ENCODE measurements around the gene SERINC4. TPM values are rescaled to one million over a fixed set of nuclear protein-coding genes. Genes with fewer than 3 reads are reported as not detected.
A peak's percentile ranks its signal among the peaks of the same experiment; 100 is the strongest.

Gene SERINC4
- total and polyA plus RNA-seq, 9 of the 15 experiments (the other 6 are each of a cell fraction or from before 2014, with no cell fraction given): 0.14 to 0.86 (median 0.18) TPM; not detected in 2

DNA sequence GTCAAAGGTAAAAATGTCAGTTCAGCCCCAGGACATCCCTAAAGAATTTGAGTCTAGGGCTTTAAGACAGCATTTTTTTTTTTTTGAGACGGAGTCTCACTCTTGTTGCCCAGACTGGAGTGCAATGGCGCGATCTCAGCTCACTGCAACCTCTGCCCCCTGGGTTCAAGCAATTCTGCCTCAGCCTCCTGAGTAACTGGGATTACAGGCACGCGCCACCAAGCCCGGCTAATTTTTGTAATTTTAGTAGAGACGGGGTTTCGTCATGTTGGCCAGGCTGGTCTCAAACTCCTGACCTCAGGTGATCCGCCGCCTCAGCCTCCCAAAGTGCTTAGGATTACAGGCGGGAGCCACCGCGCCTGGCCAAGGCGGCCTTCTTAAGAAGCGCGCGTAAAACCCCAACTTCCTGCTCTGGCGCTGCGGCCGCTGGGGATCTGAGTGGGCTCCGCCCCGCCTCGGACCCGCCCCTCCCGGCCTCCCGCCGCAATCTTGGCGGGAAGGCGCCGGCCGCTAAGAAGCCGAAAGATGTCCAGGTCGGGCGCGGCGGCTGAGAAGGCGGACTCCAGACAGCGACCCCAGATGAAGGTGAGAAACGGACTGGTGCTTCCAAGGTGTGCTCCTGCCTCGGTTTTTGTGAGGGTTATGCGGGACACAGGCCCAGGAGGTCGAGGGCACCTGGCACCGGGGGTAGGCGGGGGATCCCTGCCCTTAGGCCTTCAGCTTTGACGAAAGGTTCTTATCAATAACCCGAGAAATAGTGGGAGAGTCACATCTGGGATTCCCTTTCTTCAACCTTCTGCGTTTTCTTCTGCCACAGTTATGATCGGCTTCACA is 26.7 kb upstream of the SERINC4 start, which contains the start of gene WDR76 (continued):
- TF ChIP-seq, protein P1, sequence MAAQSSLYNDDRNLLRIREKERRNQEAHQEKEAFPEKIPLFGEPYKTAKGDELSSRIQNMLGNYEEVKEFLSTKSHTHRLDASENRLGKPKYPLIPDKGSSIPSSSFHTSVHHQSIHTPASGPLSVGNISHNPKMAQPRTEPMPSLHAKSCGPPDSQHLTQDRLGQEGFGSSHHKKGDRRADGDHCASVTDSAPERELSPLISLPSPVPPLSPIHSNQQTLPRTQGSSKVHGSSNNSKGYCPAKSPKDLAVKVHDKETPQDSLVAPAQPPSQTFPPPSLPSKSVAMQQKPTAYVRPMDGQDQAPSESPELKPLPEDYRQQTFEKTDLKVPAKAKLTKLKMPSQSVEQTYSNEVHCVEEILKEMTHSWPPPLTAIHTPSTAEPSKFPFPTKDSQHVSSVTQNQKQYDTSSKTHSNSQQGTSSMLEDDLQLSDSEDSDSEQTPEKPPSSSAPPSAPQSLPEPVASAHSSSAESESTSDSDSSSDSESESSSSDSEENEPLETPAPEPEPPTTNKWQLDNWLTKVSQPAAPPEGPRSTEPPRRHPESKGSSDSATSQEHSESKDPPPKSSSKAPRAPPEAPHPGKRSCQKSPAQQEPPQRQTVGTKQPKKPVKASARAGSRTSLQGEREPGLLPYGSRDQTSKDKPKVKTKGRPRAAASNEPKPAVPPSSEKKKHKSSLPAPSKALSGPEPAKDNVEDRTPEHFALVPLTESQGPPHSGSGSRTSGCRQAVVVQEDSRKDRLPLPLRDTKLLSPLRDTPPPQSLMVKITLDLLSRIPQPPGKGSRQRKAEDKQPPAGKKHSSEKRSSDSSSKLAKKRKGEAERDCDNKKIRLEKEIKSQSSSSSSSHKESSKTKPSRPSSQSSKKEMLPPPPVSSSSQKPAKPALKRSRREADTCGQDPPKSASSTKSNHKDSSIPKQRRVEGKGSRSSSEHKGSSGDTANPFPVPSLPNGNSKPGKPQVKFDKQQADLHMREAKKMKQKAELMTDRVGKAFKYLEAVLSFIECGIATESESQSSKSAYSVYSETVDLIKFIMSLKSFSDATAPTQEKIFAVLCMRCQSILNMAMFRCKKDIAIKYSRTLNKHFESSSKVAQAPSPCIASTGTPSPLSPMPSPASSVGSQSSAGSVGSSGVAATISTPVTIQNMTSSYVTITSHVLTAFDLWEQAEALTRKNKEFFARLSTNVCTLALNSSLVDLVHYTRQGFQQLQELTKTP (IDR thresholded peaks at IDR 0.05; ENCODE audit: low read depth in 1 of 2, partially characterized antibody in 2 of 2): no peak
- TF ChIP-seq, protein P2, sequence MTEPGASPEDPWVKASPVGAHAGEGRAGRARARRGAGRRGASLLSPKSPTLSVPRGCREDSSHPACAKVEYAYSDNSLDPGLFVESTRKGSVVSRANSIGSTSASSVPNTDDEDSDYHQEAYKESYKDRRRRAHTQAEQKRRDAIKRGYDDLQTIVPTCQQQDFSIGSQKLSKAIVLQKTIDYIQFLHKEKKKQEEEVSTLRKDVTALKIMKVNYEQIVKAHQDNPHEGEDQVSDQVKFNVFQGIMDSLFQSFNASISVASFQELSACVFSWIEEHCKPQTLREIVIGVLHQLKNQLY (CRISPR knock-in tag; conservative IDR thresholded peaks at IDR 0.05): no peak
- TF ChIP-seq TAF1 (IDR thresholded peaks at IDR 0.05; ENCODE audit: control insufficient read depth, extremely low read depth, insufficient read depth, low read length, severe bottlenecking) (peak; percentile 81), SMARCE1 (IDR thresholded peaks at IDR 0.05) (0 out of 2 replicates have a peak, but pooled peaks have one; percentile 15), WHSC1 (IDR thresholded peaks at IDR 0.05; ENCODE audit: low read length) (no peak), HNRNPLL (IDR thresholded peaks at IDR 0.05; ENCODE audit: low read depth, low read length, poor library complexity, severe bottlenecking) (peak; percentile 86), SMARCA4 (IDR thresholded peaks at IDR 0.05) (no peak), PURB (CRISPR knock-in tag; IDR thresholded peaks at IDR 0.05; ENCODE audit: low read depth) (no peak), NRF1 (conservative IDR thresholded peaks at IDR 0.05 in 1 of 2, IDR thresholded peaks at IDR 0.05 in 1 of 2) (peak; percentile 71 to 72), CBX5 (IDR thresholded peaks at IDR 0.05; ENCODE audit: borderline replicate concordance, low read depth) (no peak), TAL1 (IDR thresholded peaks at IDR 0.05) (no peak), XRCC4 (IDR thresholded peaks at IDR 0.05; ENCODE audit: extremely low read depth, insufficient read depth, insufficient read length) (no peak), HMG20A (CRISPR knock-in tag; conservative IDR thresholded peaks at IDR 0.05) (no peak), ZNF184 (CRISPR knock-in tag; IDR thresholded peaks at IDR 0.05) (no peak), ZNF354B (CRISPR knock-in tag; IDR thresholded peaks at IDR 0.05) (no peak), TRIM28 (IDR thresholded peaks at IDR 0.05) (peak; percentile 86), TBL1XR1 (IDR thresholded peaks at IDR 0.05; ENCODE audit: low read length in 2 of 2) (no peak), MBD2 (IDR thresholded peaks at IDR 0.05; ENCODE audit: borderline replicate concordance, low read depth) (no peak), MYBL2 (IDR thresholded peaks at IDR 0.05; ENCODE audit: low read depth) (no peak), MYBL2 (CRISPR knock-in tag; IDR thresholded peaks at IDR 0.05; ENCODE audit: borderline replicate concordance) (no peak), ZNF445 (CRISPR knock-in tag; IDR thresholded peaks at IDR 0.05; ENCODE audit: low read depth) (no peak)
- TF ChIP-seq, protein P3, sequence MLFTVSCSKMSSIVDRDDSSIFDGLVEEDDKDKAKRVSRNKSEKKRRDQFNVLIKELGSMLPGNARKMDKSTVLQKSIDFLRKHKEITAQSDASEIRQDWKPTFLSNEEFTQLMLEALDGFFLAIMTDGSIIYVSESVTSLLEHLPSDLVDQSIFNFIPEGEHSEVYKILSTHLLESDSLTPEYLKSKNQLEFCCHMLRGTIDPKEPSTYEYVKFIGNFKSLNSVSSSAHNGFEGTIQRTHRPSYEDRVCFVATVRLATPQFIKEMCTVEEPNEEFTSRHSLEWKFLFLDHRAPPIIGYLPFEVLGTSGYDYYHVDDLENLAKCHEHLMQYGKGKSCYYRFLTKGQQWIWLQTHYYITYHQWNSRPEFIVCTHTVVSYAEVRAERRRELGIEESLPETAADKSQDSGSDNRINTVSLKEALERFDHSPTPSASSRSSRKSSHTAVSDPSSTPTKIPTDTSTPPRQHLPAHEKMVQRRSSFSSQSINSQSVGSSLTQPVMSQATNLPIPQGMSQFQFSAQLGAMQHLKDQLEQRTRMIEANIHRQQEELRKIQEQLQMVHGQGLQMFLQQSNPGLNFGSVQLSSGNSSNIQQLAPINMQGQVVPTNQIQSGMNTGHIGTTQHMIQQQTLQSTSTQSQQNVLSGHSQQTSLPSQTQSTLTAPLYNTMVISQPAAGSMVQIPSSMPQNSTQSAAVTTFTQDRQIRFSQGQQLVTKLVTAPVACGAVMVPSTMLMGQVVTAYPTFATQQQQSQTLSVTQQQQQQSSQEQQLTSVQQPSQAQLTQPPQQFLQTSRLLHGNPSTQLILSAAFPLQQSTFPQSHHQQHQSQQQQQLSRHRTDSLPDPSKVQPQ (CRISPR knock-in tag; IDR thresholded peaks at IDR 0.05; ENCODE audit: borderline replicate concordance): no peak
